ENCODE data around the gene KNOP1. TPM values are rescaled to one million over a fixed set of nuclear protein-coding genes. Genes with fewer than 3 reads are reported as not detected.
"Not testable (repeated sequence)": the region's sequence is repeated elsewhere in the genome, so short reads cannot be mapped to it uniquely, and the experiment has no call there.

The KNOP1 gene
- total and polyA plus RNA-seq, 7 donors = 5.0 to 16.4 (median 10.4) TPM

DNA sequence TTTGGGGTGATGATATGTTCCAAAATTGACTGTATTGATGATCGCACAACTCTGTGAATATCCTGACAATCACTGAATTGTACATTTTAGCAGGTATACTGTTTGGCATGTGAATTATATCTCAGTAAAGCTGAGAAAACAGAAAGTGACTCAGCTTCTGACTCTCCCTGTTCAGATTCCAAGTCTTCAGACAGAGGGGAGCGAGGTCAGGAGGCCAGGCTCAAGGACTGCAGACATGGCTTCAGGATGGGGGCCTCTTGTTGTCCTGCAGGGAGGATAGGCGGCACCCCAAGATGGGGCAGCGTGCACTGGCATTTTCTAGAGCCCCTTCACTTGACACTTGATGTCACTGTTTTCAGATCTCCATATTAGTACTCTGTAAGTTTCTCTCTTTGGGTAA, 45.6 kb downstream of the KNOP1 start:
- no peak for TF ChIP-seq POLR2AphosphoS5 (IDR thresholded peaks at IDR 0.05)
- TF ChIP-seq, protein P1, sequence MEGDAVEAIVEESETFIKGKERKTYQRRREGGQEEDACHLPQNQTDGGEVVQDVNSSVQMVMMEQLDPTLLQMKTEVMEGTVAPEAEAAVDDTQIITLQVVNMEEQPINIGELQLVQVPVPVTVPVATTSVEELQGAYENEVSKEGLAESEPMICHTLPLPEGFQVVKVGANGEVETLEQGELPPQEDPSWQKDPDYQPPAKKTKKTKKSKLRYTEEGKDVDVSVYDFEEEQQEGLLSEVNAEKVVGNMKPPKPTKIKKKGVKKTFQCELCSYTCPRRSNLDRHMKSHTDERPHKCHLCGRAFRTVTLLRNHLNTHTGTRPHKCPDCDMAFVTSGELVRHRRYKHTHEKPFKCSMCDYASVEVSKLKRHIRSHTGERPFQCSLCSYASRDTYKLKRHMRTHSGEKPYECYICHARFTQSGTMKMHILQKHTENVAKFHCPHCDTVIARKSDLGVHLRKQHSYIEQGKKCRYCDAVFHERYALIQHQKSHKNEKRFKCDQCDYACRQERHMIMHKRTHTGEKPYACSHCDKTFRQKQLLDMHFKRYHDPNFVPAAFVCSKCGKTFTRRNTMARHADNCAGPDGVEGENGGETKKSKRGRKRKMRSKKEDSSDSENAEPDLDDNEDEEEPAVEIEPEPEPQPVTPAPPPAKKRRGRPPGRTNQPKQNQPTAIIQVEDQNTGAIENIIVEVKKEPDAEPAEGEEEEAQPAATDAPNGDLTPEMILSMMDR (IDR thresholded peaks at IDR 0.05) = no peak
- no peak for TF ChIP-seq EP300 (IDR thresholded peaks at IDR 0.05)
- no peak for TF ChIP-seq POLR2A (IDR thresholded peaks at IDR 0.05)

DNA sequence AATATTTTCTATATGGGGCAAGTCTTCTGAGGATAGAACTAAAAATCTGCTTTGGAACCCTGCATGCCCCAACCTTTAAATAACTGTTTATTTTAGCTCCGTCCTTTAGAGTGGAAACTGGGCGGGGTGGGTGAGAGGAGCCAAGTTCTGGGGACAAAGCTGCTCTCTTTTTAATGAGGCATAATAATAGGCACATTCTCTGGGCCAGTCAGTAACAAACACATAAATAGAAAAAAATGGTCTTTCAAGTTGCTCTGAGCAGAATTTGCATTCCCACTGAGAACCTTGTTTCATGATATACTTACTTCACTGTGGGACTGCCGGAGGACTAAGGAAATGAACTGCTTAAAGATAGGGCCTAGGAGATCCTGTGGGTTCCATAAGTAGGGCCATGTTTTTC, 51.5 kb downstream of the KNOP1 start:
- Histone ChIP-seq H3K4me3 (no peak overlapping the region), H3K27ac (peak overlapping the region in 2 of 4 donors; percentile 7 to 8), H3K4me1 (peaks cover 0 to 5% (median 0%) of the 10 kb centered on the region in 4 donors), H3K9me3 (no peaks in the 10 kb centered on the region), H3K36me3 (peaks cover 4 to 45% (median 15%) of the 10 kb centered on the region in 4 donors), H3K27me3 (no peaks in the 10 kb centered on the region)
- intact Hi-C loops (cut with DNase I) = no loop called here
- WGBS, 2 donors = 47 to 74% methylated on average over 3 of the region's 3 CpGs
- TF ChIP-seq, protein P1 (IDR thresholded peaks at IDR 0.05) = no peak
- TF ChIP-seq POLR2AphosphoS5 (IDR thresholded peaks at IDR 0.05) = no peak
- TF ChIP-seq EP300 (IDR thresholded peaks at IDR 0.05) = no peak
- no peak for TF ChIP-seq POLR2A (IDR thresholded peaks at IDR 0.05)
- no peak for DNase-seq

More for the DNA sequence above, 45.6 kb downstream of the KNOP1 start:
- WGBS, 2 donors = 96 to 97% methylated on average over 4 of the region's 4 CpGs
- DNase-seq = no peak
- intact Hi-C loops (cut with DNase I) = no loop called here
- Histone ChIP-seq H3K4me3 (no peak overlapping the region), H3K9me3 (no peaks in the 10 kb centered on the region), H3K4me1 (no peaks in the 10 kb centered on the region), H3K27ac (no peak overlapping the region), H3K36me3 (peaks cover 4 to 79% (median 19%) of the 10 kb centered on the region in 4 donors), H3K27me3 (no peaks in the 10 kb centered on the region)

DNA sequence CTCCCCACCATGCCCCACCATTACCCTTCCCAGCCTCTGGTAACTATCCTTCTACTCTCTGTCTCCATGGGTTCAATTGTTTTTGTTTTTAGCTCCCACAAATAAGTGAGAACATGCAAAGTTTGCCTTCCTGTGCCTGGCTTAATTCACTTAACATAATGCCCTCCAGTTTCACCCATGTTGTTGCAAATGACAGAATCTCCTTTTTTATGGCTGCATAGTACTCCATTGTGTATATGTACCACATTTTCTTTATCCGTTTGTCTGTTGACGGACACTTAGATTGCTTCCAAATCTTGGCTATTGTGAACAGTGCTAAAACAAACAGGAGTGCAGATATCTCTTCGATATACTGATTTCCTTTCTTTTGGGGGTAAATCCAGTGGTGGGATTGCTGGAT, 52.7 kb downstream of the KNOP1 start:
- WGBS, 2 donors = 97% methylated on average over 3 of the region's 3 CpGs
- H3K36me3 ChIP-seq = peaks cover 4 to 40% (median 14%) of the 10 kb centered on the region in 4 donors
- H3K9me3 ChIP-seq; H3K27ac ChIP-seq; H3K27me3 ChIP-seq; H3K4me3 ChIP-seq; intact Hi-C loops (cut with DNase I); DNase-seq; H3K4me1 ChIP-seq: not testable (repeated sequence)

DNA sequence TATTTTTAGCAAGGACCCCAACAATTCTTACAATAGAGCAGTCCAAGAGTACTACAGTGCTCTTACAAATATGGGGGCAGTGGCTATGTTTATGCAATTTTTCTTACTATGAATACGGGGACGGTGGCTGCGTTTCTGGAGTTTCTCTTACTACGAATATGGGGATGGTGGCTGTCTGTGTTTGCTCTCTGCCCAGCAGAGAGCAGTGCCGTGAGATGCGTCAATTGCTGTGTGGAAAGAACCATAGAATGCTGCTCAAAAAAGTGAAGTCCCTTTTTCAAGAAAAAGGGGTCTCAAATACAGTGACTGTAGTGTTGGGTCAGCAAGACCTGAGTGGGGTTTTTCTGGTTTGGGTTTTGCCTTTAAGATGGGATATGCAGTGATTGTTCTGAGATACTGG, 53.9 kb downstream of the KNOP1 start:
- H3K9me3 ChIP-seq = no peaks in the 10 kb centered on the region
- H3K4me1 ChIP-seq = peaks cover 0 to 5% (median 0%) of the 10 kb centered on the region in 4 donors
- 96 to 98% methylated on average over 6 of the region's 6 CpGs for WGBS, 2 donors
- no peak overlapping the region for H3K27ac ChIP-seq
- DNase-seq = no peak
- H3K27me3 ChIP-seq = no peaks in the 10 kb centered on the region
- H3K36me3 ChIP-seq = peaks cover 0 to 29% (median 6%) of the 10 kb centered on the region in 4 donors
- no peak overlapping the region for H3K4me3 ChIP-seq
- TF ChIP-seq, protein P1 (IDR thresholded peaks at IDR 0.05) = no peak
- no peak for TF ChIP-seq EP300 (IDR thresholded peaks at IDR 0.05)
- TF ChIP-seq POLR2AphosphoS5 (IDR thresholded peaks at IDR 0.05) = no peak
- no peak for TF ChIP-seq POLR2A (IDR thresholded peaks at IDR 0.05)
- intact Hi-C loops (cut with DNase I) = no loop called here

DNA sequence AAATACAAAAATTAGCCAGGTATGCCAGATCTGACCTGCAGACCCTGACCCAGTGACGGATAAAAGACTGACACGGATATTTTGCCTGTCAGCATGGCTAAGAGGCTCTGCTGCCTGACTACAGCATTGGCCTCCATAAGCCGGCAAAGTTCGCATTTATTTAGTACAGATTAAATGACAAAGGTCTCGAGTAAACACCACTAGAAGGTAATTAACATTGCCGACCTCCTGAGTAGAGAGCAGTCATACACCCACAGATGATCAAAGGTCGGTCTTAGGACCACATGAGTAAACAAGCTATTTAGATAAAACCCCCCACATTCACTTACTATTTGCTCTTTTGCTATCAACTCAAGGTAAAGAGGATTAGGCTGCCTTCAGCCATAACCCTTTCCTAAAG, 55.7 kb downstream of the KNOP1 start:
- intact Hi-C loops (cut with DNase I) = no loop called here
- Histone ChIP-seq H3K4me3 (no peak overlapping the region), H3K9me3 (no peaks in the 10 kb centered on the region), H3K4me1 (peaks cover 0 to 5% (median 0%) of the 10 kb centered on the region in 4 donors), H3K27me3 (no peaks in the 10 kb centered on the region), H3K36me3 (peaks cover 0 to 40% (median 7%) of the 10 kb centered on the region in 4 donors), H3K27ac (no peak overlapping the region)
- no peak for DNase-seq
- TF ChIP-seq POLR2A (IDR thresholded peaks at IDR 0.05) = no peak
- TF ChIP-seq, protein P1 (IDR thresholded peaks at IDR 0.05) = no peak
- no peak for TF ChIP-seq EP300 (IDR thresholded peaks at IDR 0.05)
- TF ChIP-seq POLR2AphosphoS5 (IDR thresholded peaks at IDR 0.05) = no peak
- 84 to 88% methylated on average over 7 of the region's 7 CpGs for WGBS, 2 donors
